Measurements from ENCODE around the gene OTOF.
A peak's percentile ranks its signal among the peaks of the same experiment; 100 is the strongest.

GRCh38 chr2:26469092-26469710 is 8.7 kb downstream of the OTOF start:
- peak in 1 of 4 experiments; percentile 7 for TF ChIP-seq CTCF (IDR thresholded peaks at IDR 0.05)
- no peak for TF ChIP-seq POLR2A (IDR thresholded peaks at IDR 0.05)

Data from uterus (tissue), 2 donors.